Colon (tissue), 2 donors: Measurements from ENCODE around the gene FREM1.

Experiments
- FAIRE-seq: peaks from 2 replicates; lab custom pipeline; 2012; peaks lifted over from hg19 to GRCh38; lab: Jason Lieb, UNC
- donor health status: control.
- donor health status: control.

FREM1 gene

GRCh38 chr9:14870090-14870489 is 40.1 kb downstream of the FREM1 start:
- no peak for FAIRE-seq

GRCh38 chr9:14869671-14870070 is 40.6 kb downstream of the FREM1 start:
- no peak for FAIRE-seq

- no peak for FAIRE-seq
Measured at GRCh38 chr9:14868772-14869583, 41.2 kb downstream of the FREM1 start.

DNA sequence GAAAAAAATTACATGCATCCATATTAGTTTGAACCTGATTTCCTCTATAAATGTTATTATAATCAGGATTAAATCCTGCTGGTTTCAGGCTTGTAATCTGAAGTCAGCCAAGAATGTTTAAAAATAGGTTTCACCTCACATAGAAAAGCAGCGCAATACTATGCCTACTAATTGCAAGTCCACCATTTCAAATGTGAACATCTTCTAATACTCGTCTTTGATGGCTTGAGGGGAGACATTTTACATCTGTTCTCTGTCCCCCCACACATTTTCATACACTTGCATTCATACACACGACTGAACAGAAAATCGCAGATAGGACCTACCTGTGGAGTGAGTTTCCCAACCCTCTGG is 41.8 kb downstream of the FREM1 start:
- no peak for FAIRE-seq

GRCh38 chr9:14866200-14866749 is 44.0 kb downstream of the FREM1 start:
- no peak for FAIRE-seq

- FAIRE-seq: no peak
Measured at GRCh38 chr9:14864309-14864708, 45.9 kb downstream of the FREM1 start.

GRCh38 chr9:14863402-14863801 is 46.8 kb downstream of the FREM1 start:
- no peak for FAIRE-seq

DNA sequence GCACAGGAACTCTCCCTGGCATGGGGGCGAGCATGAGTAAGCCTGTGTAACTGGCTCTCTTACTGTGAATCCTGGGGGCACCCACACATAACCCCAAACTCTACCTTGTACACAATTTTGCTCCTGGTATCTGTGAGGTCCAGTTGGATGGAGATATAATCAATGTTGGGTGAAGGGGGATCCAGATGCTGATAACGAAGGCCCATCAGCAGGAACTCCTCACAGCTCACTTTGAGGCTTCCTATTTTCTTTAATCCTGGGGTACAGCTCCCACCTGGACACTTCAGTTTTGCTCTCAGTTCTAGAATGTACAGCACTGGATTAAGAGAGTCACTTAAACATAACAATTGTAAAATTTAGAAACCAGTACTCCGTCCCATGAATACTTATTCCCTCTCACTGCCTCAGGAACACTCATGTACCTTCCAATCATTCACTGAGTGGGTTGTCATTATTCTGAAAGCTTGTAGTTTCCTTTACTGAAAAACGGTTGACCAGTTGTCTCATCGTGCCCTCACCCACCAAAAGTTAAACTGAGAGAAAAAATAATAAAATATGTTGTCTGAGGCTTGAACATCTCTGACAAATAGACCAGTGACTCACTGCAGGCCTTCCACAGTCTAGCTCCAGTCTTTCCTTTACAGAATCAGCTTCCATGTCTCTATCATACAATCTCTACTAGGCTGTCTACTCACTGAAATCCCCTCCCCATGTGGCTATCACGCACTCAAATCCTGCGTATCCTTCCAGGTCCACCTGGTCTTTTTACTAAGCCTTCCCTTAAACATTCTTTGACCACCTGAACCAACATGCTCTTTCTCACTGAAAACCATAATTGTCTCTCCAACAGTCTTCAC is 52.6 kb downstream of the FREM1 start:
- no peak for FAIRE-seq

DNA sequence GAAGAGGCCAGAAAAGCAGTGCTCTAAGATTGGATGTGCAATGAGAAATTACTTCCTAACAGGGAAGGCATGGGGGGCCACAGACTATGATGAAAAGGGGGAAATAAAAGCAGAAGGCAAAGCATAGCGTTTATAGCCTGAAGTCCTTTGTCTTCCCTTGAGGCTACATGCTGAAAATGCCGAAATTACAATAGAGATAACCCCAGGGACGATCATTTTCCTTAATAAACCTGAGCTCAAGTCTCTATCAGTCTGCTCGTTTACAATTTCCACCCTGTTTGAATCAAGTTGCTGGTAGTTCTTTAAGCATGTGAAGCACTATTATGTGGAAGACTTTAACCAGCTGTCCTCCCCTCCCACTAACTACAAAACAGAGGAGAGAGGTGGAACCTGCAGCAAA is 60.4 kb downstream of the FREM1 start:
- FAIRE-seq: no peak

- FAIRE-seq: no peak
Measured at GRCh38 chr9:14849296-14849695, 60.9 kb downstream of the FREM1 start.

- no peak for FAIRE-seq
Measured at GRCh38 chr9:14846871-14847311, 63.3 kb downstream of the FREM1 start.

DNA sequence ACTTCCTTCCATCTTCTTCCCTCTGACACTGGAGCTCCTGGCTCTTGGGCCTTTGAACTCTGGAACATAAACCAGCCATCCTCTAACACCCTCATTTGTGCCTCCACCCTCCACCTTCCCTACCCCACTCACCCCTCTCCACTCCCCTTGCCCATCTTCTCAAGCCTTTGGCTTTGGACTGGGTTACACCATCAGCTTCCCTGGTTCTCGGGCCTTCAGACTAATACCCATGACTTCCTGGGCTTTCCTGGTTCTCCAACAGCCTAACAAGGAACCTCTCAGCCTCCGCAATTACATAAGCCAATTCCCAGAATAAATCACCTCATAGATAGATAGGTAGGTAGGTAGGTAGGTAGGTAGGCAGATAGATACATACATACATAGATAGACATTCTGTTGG is 67.1 kb downstream of the FREM1 start:
- FAIRE-seq: no peak

DNA sequence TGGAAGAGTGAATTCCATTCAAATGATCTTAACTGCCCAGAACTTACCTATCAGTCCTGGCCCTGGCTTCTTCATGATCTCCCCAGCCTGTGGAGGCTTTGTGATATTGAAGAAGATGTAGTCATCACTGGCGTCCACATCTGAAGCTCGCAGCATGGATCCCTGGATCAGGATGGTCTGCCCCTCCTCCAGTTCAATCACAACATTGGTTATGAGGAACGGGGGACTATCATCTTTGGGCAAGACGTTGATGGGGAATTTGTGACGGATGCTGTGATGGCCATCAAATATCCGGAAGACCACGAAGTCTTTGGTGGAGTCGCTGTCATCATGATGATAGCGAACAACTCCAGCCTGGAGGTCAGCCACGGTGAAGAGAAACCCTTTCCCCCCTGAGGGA is 68.0 kb downstream of the FREM1 start:
- no peak for FAIRE-seq

GRCh38 chr9:14838701-14839100 is 71.5 kb downstream of the FREM1 start:
- no peak for FAIRE-seq

GRCh38 chr9:14836885-14837284 is 73.3 kb downstream of the FREM1 start:
- FAIRE-seq: no peak

DNA sequence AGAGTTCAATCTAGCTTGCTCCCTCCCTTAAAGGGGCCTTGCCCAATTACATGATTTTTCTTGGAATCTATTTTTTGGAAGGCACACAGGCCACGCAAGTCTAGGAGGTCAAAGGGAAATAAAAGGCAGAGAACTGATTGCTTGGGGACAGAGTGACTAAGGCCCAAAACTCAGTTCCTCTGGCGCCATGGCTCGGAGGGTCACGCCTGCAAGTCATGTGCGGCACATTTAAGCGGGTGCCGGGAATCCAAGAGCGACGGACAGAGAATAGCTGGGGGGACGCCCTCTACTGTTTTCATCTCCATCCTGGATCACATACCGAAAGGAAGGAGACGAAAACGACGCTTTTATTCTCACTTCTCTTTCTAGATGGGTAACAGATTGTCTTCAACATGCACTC is 78.6 kb downstream of the FREM1 start:
- no peak for FAIRE-seq

DNA sequence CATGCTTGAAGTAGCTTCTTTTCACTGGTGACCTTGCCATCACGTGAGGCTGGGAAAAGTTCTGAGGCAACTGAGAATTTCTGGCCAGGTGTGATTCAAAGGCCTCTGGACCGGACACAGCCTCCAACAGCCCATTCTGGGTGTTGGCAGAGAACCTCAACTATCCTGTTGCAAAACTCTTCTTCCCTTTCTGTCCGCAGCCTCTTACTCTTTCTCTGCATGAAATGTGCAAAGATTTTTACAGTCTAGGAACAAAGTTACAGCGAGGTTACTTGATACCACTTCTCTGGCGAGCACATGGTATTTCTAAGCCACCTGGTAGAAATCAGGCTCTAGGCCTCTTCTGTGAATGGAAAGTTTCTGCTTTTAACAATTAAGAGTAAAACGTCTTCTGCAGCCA is 79.2 kb downstream of the FREM1 start:
- no peak for FAIRE-seq

DNA sequence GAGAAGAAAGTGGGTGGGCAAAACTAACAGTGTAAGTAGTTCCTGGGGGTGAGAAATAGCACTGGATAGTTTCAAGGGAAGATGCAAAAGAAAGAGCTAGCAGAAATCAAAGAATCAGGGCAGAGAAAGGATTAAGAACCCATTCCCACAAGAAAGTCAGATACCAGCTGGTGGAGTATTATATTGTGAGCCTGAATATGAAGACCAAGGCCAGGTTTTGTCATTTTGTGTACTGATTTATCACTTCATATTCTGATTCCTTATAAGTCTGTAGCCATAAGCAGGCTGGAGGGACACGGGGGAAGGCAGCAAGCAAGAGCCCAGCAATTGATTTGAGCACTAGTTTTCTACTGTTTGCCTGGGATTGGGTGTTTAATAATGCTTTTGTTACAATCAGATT is 80.2 kb downstream of the FREM1 start:
- FAIRE-seq: no peak

DNA sequence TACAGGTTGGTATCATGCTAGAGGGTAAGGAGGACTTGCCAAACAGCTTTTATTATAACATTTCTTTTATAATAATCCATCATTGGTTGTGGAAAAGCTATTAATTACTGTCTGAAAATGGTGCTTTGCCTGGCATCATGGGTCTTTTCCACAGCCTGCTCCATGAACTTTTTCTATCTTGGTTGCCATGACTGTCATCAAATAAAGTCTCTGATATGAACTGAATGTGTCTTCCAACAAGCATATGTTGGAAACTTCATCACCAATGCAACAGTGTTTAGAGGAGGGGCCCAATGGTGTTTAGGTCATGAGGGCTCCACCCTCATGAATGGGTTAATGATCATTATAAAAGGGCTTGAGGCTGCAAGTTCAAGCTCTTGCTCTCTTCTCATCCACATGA is 81.0 kb downstream of the FREM1 start:
- no peak for FAIRE-seq

DNA sequence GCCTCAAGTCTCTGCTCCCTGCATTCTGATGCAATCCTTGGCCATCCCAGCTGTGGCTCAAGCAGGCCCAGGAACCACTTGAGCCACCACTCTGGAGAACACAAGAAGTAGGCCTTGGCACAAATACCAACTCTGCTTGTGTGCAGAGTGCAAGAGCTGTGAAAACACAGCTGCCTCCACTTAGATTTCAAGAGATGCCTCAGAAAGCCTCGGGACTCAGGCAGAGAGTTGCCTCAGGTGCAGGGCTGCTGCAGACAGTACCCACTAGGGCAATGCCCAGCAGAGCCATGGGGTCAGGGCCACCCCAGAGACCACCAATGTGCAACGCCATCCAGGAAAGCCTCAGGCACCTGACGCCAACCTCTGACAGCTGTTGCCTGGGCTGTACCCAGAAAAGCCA is 82.4 kb downstream of the FREM1 start:
- no peak for FAIRE-seq

DNA sequence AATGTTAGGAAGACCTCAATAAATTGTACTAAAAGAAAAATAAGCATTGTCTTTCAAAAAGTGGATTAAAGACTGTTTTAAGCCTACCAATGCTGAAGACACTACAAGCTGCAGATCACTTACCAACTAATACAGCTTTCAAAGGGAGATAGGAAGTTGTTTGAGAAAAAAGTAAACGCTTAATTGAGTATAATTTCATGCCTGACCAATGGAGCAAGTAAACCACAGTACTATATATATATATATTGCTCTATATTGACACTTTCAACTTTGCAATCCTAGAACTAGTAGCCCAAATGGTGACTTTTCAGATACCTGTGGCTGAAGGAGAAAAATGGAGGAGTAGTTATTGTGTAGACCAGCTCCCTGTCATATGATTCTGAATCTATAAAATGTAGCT is 85.7 kb downstream of the FREM1 start:
- FAIRE-seq: no peak

DNA sequence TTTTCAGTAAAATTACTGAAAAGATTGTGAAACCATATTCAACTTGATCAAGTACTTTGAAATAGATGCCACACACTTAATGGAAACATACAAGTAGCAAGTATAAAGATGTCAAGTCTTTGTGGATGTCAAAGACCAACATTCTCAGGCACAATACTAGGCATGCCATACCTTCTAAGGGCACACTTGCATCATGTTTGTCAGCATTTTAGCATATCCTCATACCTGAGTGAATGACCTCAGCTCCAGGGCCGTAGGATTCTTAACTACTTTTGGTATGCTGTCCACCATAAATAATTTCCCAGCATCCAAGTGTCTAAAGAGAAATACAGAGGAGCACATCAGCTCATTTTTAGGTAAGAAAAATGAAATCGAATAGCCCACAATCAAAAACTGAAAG is 86.4 kb downstream of the FREM1 start:
- FAIRE-seq: no peak

DNA sequence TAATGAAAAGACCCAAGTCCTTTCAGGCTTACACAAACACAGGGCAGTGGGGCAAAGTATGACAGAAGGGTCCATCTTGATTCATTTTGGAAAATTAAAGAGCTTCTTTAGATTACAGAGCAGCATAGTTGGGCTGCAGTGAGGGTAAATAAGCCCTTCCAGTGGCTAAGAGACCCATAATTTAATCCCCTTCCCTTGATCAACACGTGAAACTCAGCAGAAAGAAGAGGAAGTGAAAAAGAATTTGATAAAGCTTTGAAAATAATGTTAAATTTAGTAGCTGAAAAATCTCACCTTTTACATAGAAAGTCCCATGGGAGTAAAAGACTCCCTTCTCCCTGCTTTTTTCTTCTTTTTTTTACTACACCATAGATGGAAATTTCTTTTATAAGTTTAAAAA is 87.6 kb downstream of the FREM1 start:
- FAIRE-seq: no peak
